ENCODE data around the gene TNNI2. TPM values are rescaled to one million over a fixed set of nuclear protein-coding genes. Genes with fewer than 3 reads are reported as not detected.

Gene TNNI2
- total RNA-seq, 1 donor from 2014 or later, result not detected

DNA sequence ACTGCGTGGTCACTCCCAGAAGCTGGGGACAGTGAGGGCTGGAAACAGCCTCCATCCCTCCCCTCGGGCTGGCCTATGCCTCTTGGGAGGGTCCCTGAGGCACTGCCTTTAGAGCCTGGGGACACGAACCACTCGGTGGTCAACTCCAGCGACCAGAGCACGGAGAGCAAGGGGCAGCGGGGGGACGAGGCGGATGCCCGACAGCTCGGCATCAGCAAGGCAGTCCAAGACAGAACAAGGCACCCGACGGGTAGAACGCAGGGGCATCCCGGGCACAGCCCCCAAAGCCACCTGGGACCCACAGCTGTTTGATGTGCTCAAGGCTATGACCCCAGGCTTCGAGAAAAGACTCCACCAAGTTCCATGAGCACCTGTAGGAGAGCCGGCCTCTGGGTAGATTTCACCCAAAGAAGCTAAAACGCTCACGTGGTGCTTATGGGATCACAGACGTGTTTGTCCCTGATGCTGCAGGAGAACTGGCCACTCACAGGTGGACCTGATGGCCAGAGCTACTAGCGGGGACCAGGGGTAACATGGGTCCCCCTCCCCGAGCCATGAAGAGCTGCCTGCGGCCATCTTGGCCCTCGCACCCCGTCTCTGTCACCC, 13.6 kb downstream of the TNNI2 start:
- TF ChIP-seq, protein P1, sequence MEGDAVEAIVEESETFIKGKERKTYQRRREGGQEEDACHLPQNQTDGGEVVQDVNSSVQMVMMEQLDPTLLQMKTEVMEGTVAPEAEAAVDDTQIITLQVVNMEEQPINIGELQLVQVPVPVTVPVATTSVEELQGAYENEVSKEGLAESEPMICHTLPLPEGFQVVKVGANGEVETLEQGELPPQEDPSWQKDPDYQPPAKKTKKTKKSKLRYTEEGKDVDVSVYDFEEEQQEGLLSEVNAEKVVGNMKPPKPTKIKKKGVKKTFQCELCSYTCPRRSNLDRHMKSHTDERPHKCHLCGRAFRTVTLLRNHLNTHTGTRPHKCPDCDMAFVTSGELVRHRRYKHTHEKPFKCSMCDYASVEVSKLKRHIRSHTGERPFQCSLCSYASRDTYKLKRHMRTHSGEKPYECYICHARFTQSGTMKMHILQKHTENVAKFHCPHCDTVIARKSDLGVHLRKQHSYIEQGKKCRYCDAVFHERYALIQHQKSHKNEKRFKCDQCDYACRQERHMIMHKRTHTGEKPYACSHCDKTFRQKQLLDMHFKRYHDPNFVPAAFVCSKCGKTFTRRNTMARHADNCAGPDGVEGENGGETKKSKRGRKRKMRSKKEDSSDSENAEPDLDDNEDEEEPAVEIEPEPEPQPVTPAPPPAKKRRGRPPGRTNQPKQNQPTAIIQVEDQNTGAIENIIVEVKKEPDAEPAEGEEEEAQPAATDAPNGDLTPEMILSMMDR (IDR thresholded peaks at IDR 0.05), result no peak

GRCh38 chr11:1852877-1853276, 14.1 kb downstream of the TNNI2 start, which contains the start of gene LSP1:
LSP1 (plus strand) TSS chr11:1853084; CDS start chr11:1853145, 61 bp downstream.
- intact Hi-C loops (cut with DNase I), result no loop called here
- Histone ChIP-seq H3K9me3 (no peaks in the 10 kb centered on the region), H3K27ac (no peak within 1 kb of the TSS), H3K4me3 (peak within 1 kb of the TSS in 1 of 2 donors; percentile 5), H3K27me3 (no peaks in the 10 kb centered on the region), H3K36me3 (no peaks in the 10 kb centered on the region), H3K4me1 (no peaks in the 10 kb centered on the region)
- TF ChIP-seq, protein P1 (IDR thresholded peaks at IDR 0.05), result no peak
- DNase-seq (ENCODE audit: low spot score in 2 of 2), result no peak

More for the DNA sequence above, 13.6 kb downstream of the TNNI2 start:
- DNase-seq (ENCODE audit: low spot score in 2 of 2), result no peak
- Histone ChIP-seq H3K4me1 (no peaks in the 10 kb centered on the region), H3K36me3 (no peaks in the 10 kb centered on the region), H3K4me3 (no peak overlapping the region), H3K9me3 (no peaks in the 10 kb centered on the region), H3K27me3 (no peaks in the 10 kb centered on the region), H3K27ac (no peak overlapping the region)
- intact Hi-C loops (cut with DNase I), result no loop called here

- peak overlapping the region in 1 of 2 donors; percentile 5 for H3K4me3 ChIP-seq
Observed at GRCh38 chr11:1853376-1854131, 14.8 kb downstream of the TNNI2 start.

GRCh38 chr11:1854132-1854948, 15.6 kb downstream of the TNNI2 start:
- no peak for DNase-seq (ENCODE audit: low spot score in 2 of 2)
- Histone ChIP-seq H3K27me3 (no peaks in the 10 kb centered on the region), H3K36me3 (no peaks in the 10 kb centered on the region), H3K9me3 (no peaks in the 10 kb centered on the region), H3K27ac (no peak overlapping the region), H3K4me3 (peak overlapping the region in 1 of 2 donors; percentile 5), H3K4me1 (no peaks in the 10 kb centered on the region)
- intact Hi-C loops (cut with DNase I), result no loop called here
- TF ChIP-seq, protein P1 (IDR thresholded peaks at IDR 0.05), result no peak

More at GRCh38 chr11:1853376-1854131, 14.8 kb downstream of the TNNI2 start:
- Histone ChIP-seq H3K36me3 (no peaks in the 10 kb centered on the region), H3K9me3 (no peaks in the 10 kb centered on the region), H3K4me1 (no peaks in the 10 kb centered on the region), H3K27me3 (no peaks in the 10 kb centered on the region), H3K27ac (no peak overlapping the region)
- intact Hi-C loops (cut with DNase I), result no loop called here
- DNase-seq (ENCODE audit: low spot score in 2 of 2), result no peak
- TF ChIP-seq, protein P1 (IDR thresholded peaks at IDR 0.05), result no peak

GRCh38 chr11:1854949-1855885, 16.4 kb downstream of the TNNI2 start:
- TF ChIP-seq, protein P1 (IDR thresholded peaks at IDR 0.05), result no peak
- Histone ChIP-seq H3K9me3 (no peaks in the 10 kb centered on the region), H3K27me3 (no peaks in the 10 kb centered on the region), H3K4me1 (no peaks in the 10 kb centered on the region), H3K27ac (no peak overlapping the region), H3K4me3 (no peak overlapping the region), H3K36me3 (no peaks in the 10 kb centered on the region)
- no peak for DNase-seq (ENCODE audit: low spot score in 2 of 2)
- intact Hi-C loops (cut with DNase I), result no loop called here

Data from ascending aorta (tissue), 2 donors.